GM23248 (cell line): ENCODE data around the gene CPEB1. TPM values are rescaled to one million over a fixed set of nuclear protein-coding genes. Genes with fewer than 3 reads are reported as not detected.

ENCODE experiments used
- DNase-seq: peaks from one replicate; pipeline ENCODE4 v3.0.0-alpha.2; 2015
- H2AFZ ChIP-seq: fragments of 200-600 bp; sonication (generic); 2 replicates; pipeline ENCODE4 v1.6.1; 2016; ENCODE audit warnings: antibody characterized with exemption
- H3F3A ChIP-seq: fragments of 200-600 bp; sonication (generic); 2 replicates; pipeline ENCODE4 v1.6.1; 2016; ENCODE audit warnings: mild to moderate bottlenecking, antibody characterized with exemption, mixed run types; ENCODE audit not compliant: insufficient read depth
- H3K27ac ChIP-seq: fragments of 200-600 bp; sonication (generic); 2 replicates; pipeline ENCODE4 v1.5.1; 2016; ENCODE audit warnings: mild to moderate bottlenecking
- H3K27me3 ChIP-seq: fragments of 200-600 bp; sonication (generic); replicated peaks from 2 replicates; pipeline ENCODE4 v1.6.1; 2016; ENCODE audit warnings: mild to moderate bottlenecking; ENCODE audit not compliant: insufficient read depth
- H3K36me3 ChIP-seq: fragments of 200-600 bp; sonication (generic); 2 replicates; pipeline ENCODE4 v1.6.1; 2016; ENCODE audit warnings: low read depth, mild to moderate bottlenecking
- H3K4me1 ChIP-seq: fragments of 200-600 bp; sonication (generic); 2 replicates; pipeline ENCODE4 v1.6.1; 2016; ENCODE audit warnings: mild to moderate bottlenecking; ENCODE audit not compliant: insufficient read depth
- H3K4me2 ChIP-seq: fragments of 200-600 bp; sonication (generic); one replicate; pipeline ENCODE4 v1.6.1; 2016; ENCODE audit warnings: mild to moderate bottlenecking; ENCODE audit not compliant: unreplicated experiment
- H3K4me3 ChIP-seq: fragments of 200-600 bp; sonication (generic); 2 replicates; pipeline ENCODE4 v1.5.1; 2016; ENCODE audit warnings: mild to moderate bottlenecking
- H3K79me2 ChIP-seq: fragments of 200-600 bp; sonication (generic); 2 replicates; pipeline ENCODE4 v1.6.1; 2016; ENCODE audit warnings: mild to moderate bottlenecking; ENCODE audit not compliant: insufficient read depth
- H3K9ac ChIP-seq: fragments of 200-600 bp; sonication (generic); 2 replicates; pipeline ENCODE4 v1.6.1; 2016; ENCODE audit warnings: mild to moderate bottlenecking
- H3K9me2 ChIP-seq: fragments of 200-600 bp; sonication (generic); 2 replicates; pipeline ENCODE4 v1.6.1; 2016; ENCODE audit warnings: mixed run types, mild to moderate bottlenecking, moderate library complexity; ENCODE audit not compliant: insufficient read depth
- H3K9me3 ChIP-seq: fragments of 200-600 bp; sonication (generic); one replicate; pipeline ENCODE4 v1.6.1; 2017; ENCODE audit warnings: low read depth
- H4K20me1 ChIP-seq: fragments of 200-600 bp; sonication (generic); 2 replicates; pipeline ENCODE4 v1.6.0; 2016; ENCODE audit not compliant: insufficient read depth
- EZH2 ChIP-seq: fragments of 200-600 bp; sonication (generic); IDR thresholded peaks from 2 replicates; pipeline ENCODE4 v1.6.1; 2018; ENCODE audit warnings: antibody characterized with exemption, mild to moderate bottlenecking; ENCODE audit not compliant: insufficient read depth, poor library complexity, severe bottlenecking
- EZH2phosphoT487 ChIP-seq: fragments of 200-600 bp; sonication (generic); IDR thresholded peaks from 2 replicates; pipeline ENCODE4 v1.6.1; 2018; ENCODE audit warnings: antibody characterized with exemption, moderate library complexity, mild to moderate bottlenecking, low read depth; ENCODE audit not compliant: insufficient read depth
- WGBS, 2 experiments: methylation state at CpG; one replicate each; pipeline ENCODE4 v1.1.6; 2015 to 2017; ENCODE audit warnings: low lambda C conversion rate in 2 of 2, low coverage in 1 of 2; ENCODE audit errors: missing lambda C conversion rate in 2 of 2; 5-methylcytosine and 5-hydroxymethylcytosine counted together
- in situ Hi-C: fragments of 300-500 bp; cut with MboI; formaldehyde crosslinking; loops from 2 replicates; pipeline ENCODE4 v1.15.0; 2020
- polyA plus RNA-seq: library from polyadenylated mRNA; unstranded; fragments of >200 nt; fragmentation: Nextera tagmentation; extraction: Ambion mirVana; gene quantifications from 2 replicates; pipeline ENCODE4 v1.2.1, GENCODE V29; 2016
- total RNA-seq: library from RNA; depleted of rRNA; stranded (reverse); fragments of >200 nt; shearing (Covaris generic); gene quantifications from 2 replicates; pipeline ENCODE4 v1.2.3, GENCODE V29; 2014

The CPEB1 gene
- total and polyA plus RNA-seq, 2 experiments from 2014 or later: 5.6 to 8.6 TPM

DNA sequence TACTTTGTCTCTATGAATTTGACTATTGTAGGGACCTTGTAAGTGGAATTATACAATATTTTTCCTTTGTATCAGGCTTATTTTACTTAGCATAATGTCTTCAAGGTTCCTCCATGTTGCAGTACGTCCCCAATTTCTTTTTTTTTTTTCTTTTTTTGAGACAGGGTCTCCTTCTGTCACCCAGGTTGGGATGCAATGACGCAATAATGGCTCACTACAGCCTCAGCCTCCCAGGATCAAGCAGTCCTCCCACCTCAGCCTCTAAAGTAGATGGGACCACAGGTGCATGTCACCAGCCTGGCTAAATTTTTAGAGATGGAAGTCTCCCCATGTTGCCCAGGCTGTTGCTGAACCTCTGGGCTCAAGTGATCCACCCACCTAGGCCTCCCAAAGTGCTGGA is 66.5 kb downstream of the CPEB1 start:
- H3K27me3 ChIP-seq: no peaks in the 10 kb centered on the region
- H3F3A ChIP-seq: no peaks in the 10 kb centered on the region
- no peak overlapping the region for H3K27ac ChIP-seq
- in situ Hi-C loops: no loop called here
- no peak for TF ChIP-seq EZH2
- no peak for TF ChIP-seq EZH2phosphoT487
- no peak overlapping the region for H3K4me2 ChIP-seq
- no peaks in the 10 kb centered on the region for H3K9me3 ChIP-seq
- H3K9ac ChIP-seq: no peak overlapping the region
- H3K4me3 ChIP-seq: no peak overlapping the region
- H3K9me2 ChIP-seq: no peaks in the 10 kb centered on the region
- WGBS, 2 experiments: 41 to 44% methylated on average over 2 of the region's 2 CpGs
- no peak overlapping the region for H2AFZ ChIP-seq
- no peaks in the 10 kb centered on the region for H4K20me1 ChIP-seq
- H3K79me2 ChIP-seq: no peaks in the 10 kb centered on the region
- 0 out of 2 replicates have a peak, but pooled peaks cover 6% of the 10 kb centered on the region for H3K4me1 ChIP-seq
- H3K36me3 ChIP-seq: no peaks in the 10 kb centered on the region
- DNase-seq: no peak

DNA sequence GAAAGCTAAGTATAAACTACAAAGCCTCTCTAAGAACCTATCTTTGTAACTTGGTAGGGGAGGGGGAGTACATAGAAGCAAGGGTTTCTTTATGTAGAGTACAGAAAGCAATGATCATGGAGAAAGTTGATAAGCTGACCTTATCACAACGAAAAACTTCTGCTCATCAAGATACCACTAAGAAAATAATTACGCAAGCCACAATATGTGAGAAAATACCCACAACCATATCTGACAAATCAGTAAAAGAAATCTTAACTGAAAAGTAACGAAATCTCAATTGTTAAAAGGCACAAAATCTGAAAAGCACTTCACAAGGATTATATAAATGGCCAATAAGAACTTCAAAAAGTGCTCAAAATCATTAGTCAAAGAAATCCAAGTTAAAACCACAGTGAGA is 71.8 kb downstream of the CPEB1 start:
- no peaks in the 10 kb centered on the region for H3K79me2 ChIP-seq
- in situ Hi-C loops: no loop called here
- no peaks in the 10 kb centered on the region for H4K20me1 ChIP-seq

DNA sequence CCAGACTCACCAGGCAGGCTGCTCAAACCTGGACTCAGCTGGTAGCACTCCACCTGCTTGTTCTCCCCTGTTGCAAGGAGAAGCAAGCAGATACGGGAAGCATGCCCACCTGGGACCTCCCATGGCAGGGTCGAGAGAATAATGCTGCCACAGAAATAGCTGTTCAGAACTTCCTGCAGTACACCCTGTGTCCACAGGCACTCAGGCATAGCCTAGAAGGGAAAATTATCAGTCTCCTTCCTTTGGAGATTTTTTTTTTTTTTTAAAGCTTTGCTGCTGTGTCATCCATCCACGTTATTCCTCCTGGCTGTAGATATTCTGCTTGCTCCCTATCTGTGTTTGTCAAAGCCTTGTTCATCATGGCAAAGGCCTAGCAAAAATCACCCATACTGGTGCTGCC is 74.2 kb downstream of the CPEB1 start:
- H3K36me3 ChIP-seq: no peaks in the 10 kb centered on the region
- no peak overlapping the region for H3K27ac ChIP-seq
- H3K4me1 ChIP-seq: peaks cover 14% of the 10 kb centered on the region
- in situ Hi-C loops: no loop called here
- DNase-seq: peak; percentile 27
- peaks cover 10% of the 10 kb centered on the region for H3F3A ChIP-seq
- H3K9me2 ChIP-seq: no peaks in the 10 kb centered on the region
- no peak overlapping the region for H3K4me3 ChIP-seq
- 50 to 52% methylated on average over 3 of the region's 3 CpGs for WGBS, 2 experiments
- no peaks in the 10 kb centered on the region for H3K27me3 ChIP-seq
- H3K4me2 ChIP-seq: no peak overlapping the region
- H3K9me3 ChIP-seq: no peaks in the 10 kb centered on the region
- peak overlapping the region; percentile 86; the same call in 1 of the 2 replicates for H2AFZ ChIP-seq
- TF ChIP-seq EZH2phosphoT487 (no peak), EZH2 (no peak)
- no peak overlapping the region for H3K9ac ChIP-seq
- H4K20me1 ChIP-seq: no peaks in the 10 kb centered on the region
- no peaks in the 10 kb centered on the region for H3K79me2 ChIP-seq

More for the DNA sequence above, 71.8 kb downstream of the CPEB1 start:
- Histone ChIP-seq H2AFZ (no peak overlapping the region), H3K9ac (no peak overlapping the region), H3K4me1 (peaks cover 13% of the 10 kb centered on the region), H3K9me2 (no peaks in the 10 kb centered on the region), H3K4me3 (no peak overlapping the region), H3K9me3 (no peaks in the 10 kb centered on the region), H3K27me3 (no peaks in the 10 kb centered on the region), H3F3A (peaks cover 10% of the 10 kb centered on the region), H3K4me2 (no peak overlapping the region), H3K36me3 (no peaks in the 10 kb centered on the region), H3K27ac (no peak overlapping the region)
- DNase-seq: no peak
- WGBS, 2 experiments: 78 to 85% methylated on average over 3 of the region's 3 CpGs
- TF ChIP-seq EZH2 (no peak), EZH2phosphoT487 (no peak)

DNA sequence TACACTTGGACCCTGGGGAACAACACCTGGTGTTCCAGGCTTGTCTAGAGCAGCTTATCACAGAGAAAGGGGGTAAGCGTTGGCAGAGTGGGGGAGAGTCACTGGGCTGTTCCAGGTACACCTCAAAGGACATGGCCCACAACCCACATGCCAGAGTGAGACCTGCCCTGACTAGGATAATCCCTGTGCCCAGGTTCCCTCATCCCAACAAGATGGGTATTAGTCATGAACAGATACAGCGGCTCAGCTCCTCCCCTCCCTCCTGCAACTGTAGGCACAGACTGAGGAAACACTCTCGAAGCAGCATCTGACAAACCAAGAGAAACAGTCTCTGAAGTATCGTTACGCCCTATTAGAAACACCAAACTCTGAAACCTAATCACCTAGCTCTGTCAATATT is 74.9 kb downstream of the CPEB1 start:
- peak overlapping the region; percentile 71 for H3K4me3 ChIP-seq
- peak overlapping the region; percentile 89 for H3K27ac ChIP-seq
- H3K79me2 ChIP-seq: no peaks in the 10 kb centered on the region
- H3K9me2 ChIP-seq: no peaks in the 10 kb centered on the region
- no peak for TF ChIP-seq EZH2
- TF ChIP-seq EZH2phosphoT487: no peak
- no peaks in the 10 kb centered on the region for H3K9me3 ChIP-seq
- H3K4me2 ChIP-seq: peak overlapping the region; percentile 87
- peak; percentile 71 for DNase-seq
- H3K36me3 ChIP-seq: no peaks in the 10 kb centered on the region
- H3K27me3 ChIP-seq: no peaks in the 10 kb centered on the region
- H4K20me1 ChIP-seq: no peaks in the 10 kb centered on the region
- peak overlapping the region; percentile 82 for H3K9ac ChIP-seq
- WGBS, 2 experiments: 15 to 19% methylated on average over 5 of the region's 5 CpGs
- peaks cover 14% of the 10 kb centered on the region for H3K4me1 ChIP-seq
- in situ Hi-C loops: no loop called here
- peaks cover 10% of the 10 kb centered on the region for H3F3A ChIP-seq
- H2AFZ ChIP-seq: peak overlapping the region; percentile 86
